ENCODE results near the gene OBP2B.

DNA sequence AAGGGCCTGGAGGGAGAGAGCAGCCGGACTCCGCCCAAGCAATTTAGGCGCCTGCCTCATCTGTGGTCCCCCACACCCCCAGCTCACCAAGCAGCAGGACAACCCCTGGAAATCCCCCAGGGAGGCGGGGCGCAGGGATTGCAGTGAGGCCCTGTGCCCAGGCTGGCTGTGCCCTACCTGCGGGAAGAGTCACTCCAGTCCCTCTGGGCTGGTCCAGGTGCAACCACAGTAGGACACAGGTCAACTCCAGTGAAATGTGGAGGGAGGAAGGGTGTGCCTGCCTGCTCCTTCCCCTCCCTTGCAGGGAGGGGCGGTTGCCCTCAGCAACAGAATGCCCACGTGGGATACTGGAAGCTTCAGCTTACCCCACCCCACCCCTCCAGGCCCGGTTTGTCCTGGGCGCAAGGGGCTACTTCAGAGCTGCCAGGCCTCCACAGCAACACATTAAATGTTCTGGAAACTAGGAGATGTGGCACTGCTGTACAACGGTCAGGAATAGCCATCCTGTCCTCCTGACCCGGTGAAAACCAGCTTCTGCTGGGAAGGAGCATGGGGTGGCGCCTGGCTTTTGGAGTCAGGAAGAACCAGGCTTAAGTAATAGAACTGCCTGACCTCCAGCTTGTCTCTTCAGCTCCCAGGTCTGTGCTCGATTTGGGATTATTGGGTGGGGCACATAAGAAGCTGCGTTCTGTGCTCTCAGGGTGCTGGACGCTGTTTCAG, 43.4 kb upstream of the OBP2B start:
- TF ChIP-seq, protein P1, sequence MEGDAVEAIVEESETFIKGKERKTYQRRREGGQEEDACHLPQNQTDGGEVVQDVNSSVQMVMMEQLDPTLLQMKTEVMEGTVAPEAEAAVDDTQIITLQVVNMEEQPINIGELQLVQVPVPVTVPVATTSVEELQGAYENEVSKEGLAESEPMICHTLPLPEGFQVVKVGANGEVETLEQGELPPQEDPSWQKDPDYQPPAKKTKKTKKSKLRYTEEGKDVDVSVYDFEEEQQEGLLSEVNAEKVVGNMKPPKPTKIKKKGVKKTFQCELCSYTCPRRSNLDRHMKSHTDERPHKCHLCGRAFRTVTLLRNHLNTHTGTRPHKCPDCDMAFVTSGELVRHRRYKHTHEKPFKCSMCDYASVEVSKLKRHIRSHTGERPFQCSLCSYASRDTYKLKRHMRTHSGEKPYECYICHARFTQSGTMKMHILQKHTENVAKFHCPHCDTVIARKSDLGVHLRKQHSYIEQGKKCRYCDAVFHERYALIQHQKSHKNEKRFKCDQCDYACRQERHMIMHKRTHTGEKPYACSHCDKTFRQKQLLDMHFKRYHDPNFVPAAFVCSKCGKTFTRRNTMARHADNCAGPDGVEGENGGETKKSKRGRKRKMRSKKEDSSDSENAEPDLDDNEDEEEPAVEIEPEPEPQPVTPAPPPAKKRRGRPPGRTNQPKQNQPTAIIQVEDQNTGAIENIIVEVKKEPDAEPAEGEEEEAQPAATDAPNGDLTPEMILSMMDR (IDR thresholded peaks at IDR 0.05): no peak
- no peak for TF ChIP-seq POLR2A (IDR thresholded peaks at IDR 0.05)

All from testis (tissue), 2 donors.